ENCODE results near the gene PURB. TPM values are rescaled to one million over a fixed set of nuclear protein-coding genes. Genes with fewer than 3 reads are reported as not detected.

The PURB gene
- total RNA-seq, 2 experiments from 2014 or later: 27.7 to 29.3 TPM

DNA sequence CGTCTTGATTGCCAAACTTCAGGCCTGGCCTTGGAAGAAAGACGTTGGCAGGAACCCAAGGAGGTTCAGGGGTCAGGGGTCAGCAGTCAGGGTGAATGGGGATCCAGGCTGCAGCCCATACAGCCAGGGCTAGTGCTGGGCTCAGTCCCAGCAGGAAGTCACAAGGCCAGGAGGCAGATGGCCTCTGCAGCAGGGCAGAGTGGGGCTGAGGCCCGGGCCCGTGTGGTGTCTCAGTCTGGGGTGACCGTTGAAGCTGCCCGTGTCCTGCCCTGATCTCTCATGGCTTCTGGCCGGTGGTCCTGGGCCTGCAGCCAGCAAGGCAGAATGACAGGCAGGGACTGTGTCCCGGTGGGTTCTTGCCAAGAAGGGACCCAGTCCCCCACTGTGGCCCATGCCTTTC is 26.6 kb upstream of the PURB start:
- no peaks in the 10 kb centered on the region for H3K9me3 Mint-ChIP-seq
- no peaks in the 10 kb centered on the region for H3K27me3 Mint-ChIP-seq
- DNase-seq: no peak
- H3K4me1 Mint-ChIP-seq: peaks cover 9% of the 10 kb centered on the region
- no peak overlapping the region for H3K4me3 Mint-ChIP-seq
- H3K27ac Mint-ChIP-seq: no peak overlapping the region
- CTCF ChIA-PET: no interaction called here
- POLR2A ChIA-PET: interaction anchor here (2.3 kb wide), 1 partner anchor 26 kb away, joined by 10 read pairs; the partner anchor contains the start of gene PURB
- H3K36me3 Mint-ChIP-seq (ENCODE audit: low read depth): no peaks in the 10 kb centered on the region

DNA sequence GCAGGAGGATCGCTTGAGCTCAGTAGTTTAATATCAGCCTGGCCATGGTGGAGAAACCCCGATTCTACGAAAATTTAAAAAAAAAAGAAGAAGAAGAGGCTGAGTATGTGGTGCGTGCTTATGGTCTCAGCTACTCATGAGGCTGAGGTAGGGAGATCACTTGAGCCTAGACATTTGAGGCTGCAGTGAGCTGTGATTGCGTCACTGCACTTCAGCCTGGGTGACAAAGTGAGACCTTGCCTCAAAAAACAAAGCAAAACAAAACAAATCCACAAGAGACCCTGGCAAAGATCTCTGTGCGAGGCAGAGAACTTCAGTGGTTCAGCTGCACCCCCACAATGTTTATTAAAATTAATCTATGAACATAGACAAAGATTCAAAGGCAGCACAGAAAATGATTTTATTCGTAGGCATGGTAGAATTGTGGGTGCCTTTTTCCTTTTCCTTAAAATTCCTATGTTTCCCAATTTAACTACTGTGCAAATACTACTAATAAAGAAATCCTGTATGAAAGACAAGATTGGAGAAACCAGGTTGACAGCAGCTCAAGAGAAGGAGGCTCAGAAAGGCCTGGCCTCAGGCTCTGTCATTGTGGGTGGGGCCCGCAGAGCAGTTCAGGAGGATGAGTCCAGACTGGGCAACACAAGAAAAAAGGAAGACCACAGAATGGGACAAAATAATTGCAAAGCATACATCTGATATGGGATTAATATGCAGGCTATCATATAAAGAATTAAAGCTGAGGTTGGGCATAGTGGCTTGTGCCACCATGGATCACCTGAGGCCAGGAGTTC is 24.5 kb upstream of the PURB start:
- Mint-ChIP-seq H3K27me3 (no peaks in the 10 kb centered on the region), H3K36me3 (ENCODE audit: low read depth) (no peaks in the 10 kb centered on the region), H3K4me3 (no peak overlapping the region), H3K9me3 (no peaks in the 10 kb centered on the region), H3K4me1 (peaks cover 2% of the 10 kb centered on the region), H3K27ac (no peak overlapping the region)
- no peak for DNase-seq
- ChIA-PET POLR2A (interaction anchor here (1.7 kb wide), 1 partner anchor 24 kb away, joined by 3 read pairs; the partner anchor contains the start of gene PURB), CTCF (no interaction called here)

DNA sequence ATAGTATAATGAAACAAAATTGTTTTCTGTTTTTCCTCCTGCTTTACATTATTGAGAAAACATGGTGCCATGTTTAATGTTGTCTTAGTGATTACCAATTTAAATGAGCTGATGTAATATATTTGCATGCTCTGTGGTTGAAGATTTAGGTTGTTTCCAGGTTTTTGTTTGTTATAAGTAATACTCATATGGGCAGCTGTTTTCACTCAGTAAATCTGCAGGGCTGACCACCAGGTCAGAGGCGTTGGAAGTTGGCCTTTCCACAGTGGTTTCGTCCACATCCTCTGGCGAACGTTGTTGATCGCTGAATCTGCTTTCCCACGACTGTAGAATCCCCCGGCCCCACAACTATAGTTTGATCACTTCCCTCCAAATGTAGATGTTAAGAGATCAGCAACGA is 21.6 kb upstream of the PURB start:
- ChIA-PET CTCF (interaction anchor here (1.5 kb wide), 1 partner anchor 50 kb away, joined by 4 read pairs; no protein-coding TSS in a partner anchor), POLR2A (no interaction called here)
- Mint-ChIP-seq H3K27ac (no peak overlapping the region), H3K27me3 (no peaks in the 10 kb centered on the region), H3K4me3 (no peak overlapping the region), H3K36me3 (ENCODE audit: low read depth) (no peaks in the 10 kb centered on the region), H3K9me3 (no peaks in the 10 kb centered on the region), H3K4me1 (no peaks in the 10 kb centered on the region)
- no peak for DNase-seq

DNA sequence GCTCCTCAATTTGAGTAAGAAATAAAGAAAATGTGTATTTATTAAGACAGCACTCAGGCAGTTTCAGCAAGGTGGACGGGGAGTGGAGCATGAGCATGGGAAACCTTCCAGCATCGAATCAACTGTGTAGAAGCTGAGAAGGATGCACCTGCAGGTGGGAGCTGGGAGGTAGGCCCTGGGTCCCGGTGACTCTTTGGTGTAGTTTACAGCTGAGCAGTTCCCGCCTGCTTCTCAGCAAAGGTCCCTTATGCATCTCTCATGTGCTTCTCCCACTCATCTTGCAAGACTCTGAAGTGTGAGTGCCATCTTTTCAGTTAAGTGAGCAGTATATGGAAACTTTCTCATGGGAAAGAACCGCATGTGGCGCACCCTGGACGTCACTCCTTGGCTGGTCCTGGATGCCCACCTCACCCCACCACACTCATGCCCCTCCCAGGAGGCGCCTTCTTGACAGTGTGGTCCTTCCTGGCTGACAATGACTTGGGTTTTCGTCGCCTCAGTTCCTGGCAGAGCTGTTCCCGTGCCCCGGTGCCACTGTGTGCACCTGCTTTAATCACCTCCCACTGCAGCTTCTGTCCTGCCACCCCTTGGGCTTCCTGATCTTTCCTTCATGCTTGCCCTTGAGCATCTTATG is 19.8 kb upstream of the PURB start:
- Mint-ChIP-seq H3K27me3 (no peaks in the 10 kb centered on the region), H3K9me3 (no peaks in the 10 kb centered on the region), H3K4me3 (no peak overlapping the region), H3K27ac (no peak overlapping the region), H3K4me1 (no peaks in the 10 kb centered on the region), H3K36me3 (ENCODE audit: low read depth) (no peaks in the 10 kb centered on the region)
- POLR2A ChIA-PET: interaction anchor here (1.7 kb wide), 1 partner anchor 19 kb away, joined by 4 read pairs; no protein-coding TSS in a partner anchor
- CTCF ChIA-PET: no interaction called here
- DNase-seq: no peak

DNA sequence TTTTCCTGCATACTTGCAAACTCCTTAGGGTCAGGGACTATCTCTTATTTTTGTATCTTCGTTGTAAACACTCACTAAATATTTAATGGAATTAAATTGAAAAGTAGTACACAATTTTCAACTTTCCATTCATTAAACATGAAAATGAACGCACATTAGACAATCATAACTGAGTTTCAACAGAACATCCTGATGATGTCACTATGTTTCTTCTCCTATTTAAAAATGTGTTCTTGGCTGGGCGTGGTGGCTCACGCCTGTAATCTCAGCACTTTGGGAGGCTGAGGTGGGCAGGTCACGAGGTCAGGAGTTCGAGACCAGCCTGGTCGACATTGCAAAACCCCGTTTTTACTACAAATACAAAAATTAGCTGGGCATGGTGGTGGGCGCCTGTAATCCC is 14.1 kb upstream of the PURB start:
- ChIA-PET POLR2A (interaction anchor here (1.0 kb wide), 1 partner anchor 15 kb away, joined by 3 read pairs; no protein-coding TSS in a partner anchor), CTCF (no interaction called here)
- Mint-ChIP-seq H3K27me3 (no peaks in the 10 kb centered on the region), H3K27ac (no peak overlapping the region), H3K4me3 (no peak overlapping the region), H3K9me3 (no peaks in the 10 kb centered on the region), H3K4me1 (peaks cover 7% of the 10 kb centered on the region), H3K36me3 (ENCODE audit: low read depth) (peaks cover 2% of the 10 kb centered on the region)
- no peak for DNase-seq

DNA sequence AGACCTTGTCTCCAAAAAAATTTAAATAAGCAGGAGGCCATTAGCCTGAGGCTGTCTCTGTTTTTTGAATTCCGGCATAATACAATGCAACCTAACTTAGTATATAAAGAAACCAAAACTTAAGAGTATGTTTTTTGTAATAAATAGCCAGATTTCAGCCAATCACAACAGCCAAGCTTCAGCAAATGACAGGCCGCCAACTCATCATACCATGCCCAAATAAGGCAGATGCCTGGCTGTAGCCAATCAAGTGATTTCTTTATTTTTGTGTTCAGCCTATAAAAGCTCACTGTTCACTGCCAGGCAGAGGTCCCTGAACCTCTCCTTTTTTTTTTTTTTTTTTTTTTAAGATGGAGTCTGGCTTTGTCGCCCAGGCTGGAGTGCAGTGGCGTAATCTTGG is 12.7 kb upstream of the PURB start:
- Mint-ChIP-seq H3K4me1 (peaks cover 9% of the 10 kb centered on the region), H3K9me3 (no peaks in the 10 kb centered on the region), H3K36me3 (ENCODE audit: low read depth) (peaks cover 2% of the 10 kb centered on the region), H3K27me3 (no peaks in the 10 kb centered on the region), H3K27ac (no peak overlapping the region), H3K4me3 (no peak overlapping the region)
- CTCF ChIA-PET: no interaction called here
- POLR2A ChIA-PET: interaction anchor here (0.7 kb wide), 1 partner anchor 13 kb away, joined by 3 read pairs; no protein-coding TSS in a partner anchor
- no peak for DNase-seq

DNA sequence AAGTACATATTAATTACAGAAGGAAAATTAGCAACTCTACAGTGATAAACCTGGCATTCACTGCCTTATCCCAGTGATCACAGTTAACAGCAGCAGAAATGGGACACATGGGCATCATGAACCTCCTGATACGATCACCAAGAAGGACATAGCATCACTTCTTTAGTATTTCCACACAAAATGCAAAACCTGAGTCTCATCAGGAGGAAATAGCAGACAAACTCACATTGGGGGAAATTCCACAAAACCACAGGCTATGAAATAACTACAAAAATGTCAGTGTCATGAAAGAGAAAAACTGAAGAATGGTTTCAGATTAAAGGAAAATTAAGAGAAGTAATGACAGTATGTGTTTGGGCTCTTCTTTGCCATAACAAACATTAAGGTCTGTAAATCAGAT is 12.0 kb upstream of the PURB start:
- no peak for DNase-seq
- Mint-ChIP-seq H3K36me3 (ENCODE audit: low read depth) (peaks cover 2% of the 10 kb centered on the region), H3K4me3 (no peak overlapping the region), H3K27ac (no peak overlapping the region), H3K4me1 (peaks cover 11% of the 10 kb centered on the region), H3K27me3 (no peaks in the 10 kb centered on the region), H3K9me3 (no peaks in the 10 kb centered on the region)
- ChIA-PET CTCF (no interaction called here), POLR2A (no interaction called here)

DNA sequence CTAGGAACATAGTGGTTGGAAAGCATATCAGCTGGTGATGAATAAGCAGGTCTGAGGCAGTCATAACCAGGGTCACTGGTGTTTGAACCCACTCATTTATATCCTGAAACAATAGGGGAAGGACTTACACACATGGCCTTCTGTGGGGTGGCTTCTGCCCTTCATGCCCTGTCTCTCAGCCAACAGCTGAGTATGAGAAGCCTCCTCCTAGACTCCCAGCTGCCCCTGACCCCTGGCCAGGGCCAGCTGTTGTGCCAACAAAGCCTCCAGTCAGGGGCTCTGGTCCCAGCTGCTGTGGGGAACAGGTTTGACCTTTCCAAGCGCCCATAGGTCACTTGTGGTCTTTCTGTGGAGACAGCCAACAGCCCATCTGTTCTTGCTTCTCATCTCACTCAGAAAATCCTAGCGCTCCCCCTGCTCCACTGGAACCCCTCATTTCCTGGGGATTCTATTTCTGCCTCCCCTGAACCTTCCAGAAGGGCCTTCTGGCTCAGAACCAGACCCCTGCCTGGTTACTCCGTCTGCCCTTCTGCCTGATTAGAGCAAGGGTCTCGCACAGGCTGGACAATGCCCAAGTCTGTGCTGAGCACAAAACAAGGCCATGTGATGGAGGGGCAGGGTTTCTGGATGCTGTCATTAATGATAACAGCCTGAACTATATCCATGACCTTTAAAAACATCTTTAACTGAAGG is 9.7 kb upstream of the PURB start:
- H3K27me3 Mint-ChIP-seq: no peaks in the 10 kb centered on the region
- H3K4me1 Mint-ChIP-seq: peaks cover 25% of the 10 kb centered on the region
- DNase-seq: no peak
- CTCF ChIA-PET: interaction anchor here (0.6 kb wide), 1 partner anchor 35 kb away, joined by 3 read pairs; no protein-coding TSS in a partner anchor
- H3K27ac Mint-ChIP-seq: no peak overlapping the region
- H3K9me3 Mint-ChIP-seq: no peaks in the 10 kb centered on the region
- POLR2A ChIA-PET: interaction anchor here (0.6 to 3.3 kb wide), 2 partner anchors 10 to 163 kb away, joined by 7 to 27 read pairs; partner anchors contain the start of gene PURB
- H3K36me3 Mint-ChIP-seq (ENCODE audit: low read depth): peaks cover 2% of the 10 kb centered on the region
- H3K4me3 Mint-ChIP-seq: no peak overlapping the region

DNA sequence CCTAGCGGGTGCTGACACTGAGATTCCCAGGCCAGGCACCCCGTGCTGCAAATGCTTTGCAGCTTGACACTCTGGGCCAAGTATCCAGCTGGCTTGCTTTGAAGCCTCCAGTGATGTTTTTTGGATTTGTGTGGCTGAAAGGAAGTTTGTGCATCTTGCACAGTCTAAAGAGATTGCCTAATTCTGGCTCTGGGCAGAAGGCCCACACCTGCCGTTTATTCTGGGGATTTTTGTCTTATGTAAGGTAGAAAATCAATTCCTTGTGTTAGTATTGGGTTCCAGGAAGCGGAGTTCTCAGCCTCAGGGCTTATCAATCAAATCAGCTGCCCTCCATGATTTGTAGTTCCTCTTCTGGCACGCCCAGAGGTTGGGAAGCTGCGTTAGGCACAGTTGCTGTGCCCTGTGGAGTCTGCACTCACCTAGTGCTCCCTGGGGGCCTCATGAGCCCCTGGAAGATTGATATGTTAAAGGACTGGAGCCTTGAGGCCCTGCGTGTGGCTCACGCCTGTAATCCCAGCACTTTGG is 8.4 kb upstream of the PURB start:
- H3K4me1 Mint-ChIP-seq: peaks cover 28% of the 10 kb centered on the region
- no peak overlapping the region for H3K4me3 Mint-ChIP-seq
- ChIA-PET CTCF (no interaction called here), POLR2A (interaction anchor here (1.3 to 3.3 kb wide), 2 partner anchors 9 to 45 kb away, joined by 4 to 27 read pairs; partner anchors contain the start of gene PURB)
- peaks cover 2% of the 10 kb centered on the region for H3K36me3 Mint-ChIP-seq (ENCODE audit: low read depth)
- no peak for DNase-seq
- H3K9me3 Mint-ChIP-seq: no peaks in the 10 kb centered on the region
- no peak overlapping the region for H3K27ac Mint-ChIP-seq
- H3K27me3 Mint-ChIP-seq: no peaks in the 10 kb centered on the region

DNA sequence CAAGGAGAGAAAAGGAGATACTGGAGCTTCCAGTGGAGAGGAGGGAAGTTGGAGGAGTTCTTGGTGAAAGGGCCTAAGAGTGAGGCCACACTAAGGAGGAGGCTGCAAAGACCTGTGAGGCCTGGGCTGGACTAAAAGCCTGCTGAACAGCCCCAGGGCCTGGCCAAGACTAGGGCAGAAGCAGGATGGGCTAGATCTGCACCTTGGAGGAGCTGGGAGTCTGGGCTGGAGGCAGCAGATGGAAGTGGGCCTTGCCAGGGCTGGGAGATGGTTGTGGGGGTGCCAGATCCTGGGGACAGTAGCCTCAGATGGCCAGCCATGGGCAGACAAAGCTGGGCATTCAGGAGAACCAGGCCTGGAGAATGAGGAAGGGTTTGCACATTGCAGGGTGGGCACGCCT is 6.5 kb upstream of the PURB start:
- no peaks in the 10 kb centered on the region for H3K36me3 Mint-ChIP-seq (ENCODE audit: low read depth)
- POLR2A ChIA-PET: interaction anchor here (0.8 to 2.8 kb wide), 5 partner anchors 10 to 64 kb away, joined by 3 to 19 read pairs (median 4); partner anchors contain the start of gene H2AZ2
- no peaks in the 10 kb centered on the region for H3K27me3 Mint-ChIP-seq
- H3K27ac Mint-ChIP-seq: peak overlapping the region; percentile 79
- DNase-seq: no peak
- CTCF ChIA-PET: interaction anchor here (1.0 to 1.6 kb wide), 4 partner anchors 10 to 42 kb away, joined by 3 to 5 read pairs (median 3); no protein-coding TSS in a partner anchor
- peaks cover 35% of the 10 kb centered on the region for H3K4me1 Mint-ChIP-seq
- no peak overlapping the region for H3K4me3 Mint-ChIP-seq
- H3K9me3 Mint-ChIP-seq: no peaks in the 10 kb centered on the region

DNA sequence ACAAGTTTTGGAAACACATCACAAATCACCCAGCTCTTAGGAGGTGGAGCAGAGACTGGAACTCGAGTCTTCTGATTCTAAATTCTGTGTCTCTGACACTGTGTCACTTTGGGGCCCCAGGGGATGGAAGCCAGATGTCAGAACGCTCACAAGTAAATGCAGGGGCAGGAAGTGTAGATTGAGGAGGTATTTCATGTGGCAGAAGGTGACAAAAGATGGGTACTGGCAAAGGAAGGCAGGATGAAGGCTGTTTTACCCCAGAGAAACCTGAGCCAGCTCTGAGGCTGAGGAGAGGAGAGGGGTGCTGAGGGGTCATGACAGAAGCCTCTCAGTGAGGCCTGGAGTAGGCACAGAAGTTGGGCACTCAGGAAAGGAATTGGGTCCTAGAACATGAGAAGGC is 6.0 kb upstream of the PURB start:
- Mint-ChIP-seq H3K27me3 (no peaks in the 10 kb centered on the region), H3K27ac (peak overlapping the region; percentile 79), H3K4me1 (peaks cover 38% of the 10 kb centered on the region), H3K9me3 (no peaks in the 10 kb centered on the region), H3K4me3 (no peak overlapping the region), H3K36me3 (ENCODE audit: low read depth) (no peaks in the 10 kb centered on the region)
- DNase-seq: peak; percentile 41
- ChIA-PET CTCF (interaction anchor here (1.4 to 1.6 kb wide), 3 partner anchors 9 to 42 kb away, joined by 3 to 5 read pairs (median 3); no protein-coding TSS in a partner anchor), POLR2A (interaction anchor here (0.8 to 2.8 kb wide), 5 partner anchors 9 to 65 kb away, joined by 3 to 19 read pairs (median 4); partner anchors contain the start of gene H2AZ2)

DNA sequence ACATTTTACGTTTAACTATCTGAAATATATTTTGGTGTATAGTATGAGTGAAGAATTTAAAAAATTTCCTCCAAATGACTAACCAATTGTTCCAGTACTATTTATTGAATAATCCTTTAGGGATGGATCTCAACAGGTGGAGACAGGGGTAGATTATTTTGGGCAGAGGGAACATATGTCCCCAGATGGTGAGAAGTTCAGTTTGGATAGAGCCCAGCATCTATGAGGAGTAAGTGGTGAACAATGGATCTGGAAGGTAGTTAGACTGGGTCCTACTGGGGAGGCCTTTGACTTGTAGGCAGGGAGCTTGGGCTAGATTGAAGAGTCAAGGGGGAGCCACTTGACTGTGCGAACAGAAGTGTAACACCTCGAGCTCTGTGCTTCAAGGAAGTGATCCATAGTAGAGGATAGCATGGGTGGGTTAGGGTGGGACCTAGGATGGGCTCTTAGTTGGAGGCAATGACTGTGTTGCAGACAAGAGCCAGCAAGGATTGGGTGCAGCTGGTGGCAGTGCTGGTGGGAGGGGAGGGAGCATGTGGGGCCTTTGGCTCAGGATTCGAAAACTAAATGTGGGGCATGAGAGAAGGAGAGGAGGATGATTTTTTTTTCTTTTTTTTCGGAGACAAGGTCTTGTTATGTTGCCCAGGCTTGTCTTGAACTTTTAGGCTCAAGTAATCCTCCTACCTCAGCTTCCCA is 3.9 kb upstream of the PURB start:
- Mint-ChIP-seq H3K27me3 (no peaks in the 10 kb centered on the region), H3K36me3 (ENCODE audit: low read depth) (peaks cover 4% of the 10 kb centered on the region), H3K4me3 (no peak overlapping the region), H3K9me3 (no peaks in the 10 kb centered on the region), H3K27ac (no peak overlapping the region), H3K4me1 (peaks cover 47% of the 10 kb centered on the region)
- no peak for DNase-seq
- ChIA-PET POLR2A (interaction anchor here (0.5 kb wide), 1 partner anchor 39 kb away, joined by 4 read pairs; no protein-coding TSS in a partner anchor), CTCF (no interaction called here)
